Stromal cell of bone marrow (primary cell): ENCODE data around the gene NDRG4.

Experiments used
- DNase-seq: peaks from one replicate; pipeline ENCODE4 v3.0.0-alpha.2; 2012; ENCODE audit warnings: low read depth

The NDRG4 gene

DNA sequence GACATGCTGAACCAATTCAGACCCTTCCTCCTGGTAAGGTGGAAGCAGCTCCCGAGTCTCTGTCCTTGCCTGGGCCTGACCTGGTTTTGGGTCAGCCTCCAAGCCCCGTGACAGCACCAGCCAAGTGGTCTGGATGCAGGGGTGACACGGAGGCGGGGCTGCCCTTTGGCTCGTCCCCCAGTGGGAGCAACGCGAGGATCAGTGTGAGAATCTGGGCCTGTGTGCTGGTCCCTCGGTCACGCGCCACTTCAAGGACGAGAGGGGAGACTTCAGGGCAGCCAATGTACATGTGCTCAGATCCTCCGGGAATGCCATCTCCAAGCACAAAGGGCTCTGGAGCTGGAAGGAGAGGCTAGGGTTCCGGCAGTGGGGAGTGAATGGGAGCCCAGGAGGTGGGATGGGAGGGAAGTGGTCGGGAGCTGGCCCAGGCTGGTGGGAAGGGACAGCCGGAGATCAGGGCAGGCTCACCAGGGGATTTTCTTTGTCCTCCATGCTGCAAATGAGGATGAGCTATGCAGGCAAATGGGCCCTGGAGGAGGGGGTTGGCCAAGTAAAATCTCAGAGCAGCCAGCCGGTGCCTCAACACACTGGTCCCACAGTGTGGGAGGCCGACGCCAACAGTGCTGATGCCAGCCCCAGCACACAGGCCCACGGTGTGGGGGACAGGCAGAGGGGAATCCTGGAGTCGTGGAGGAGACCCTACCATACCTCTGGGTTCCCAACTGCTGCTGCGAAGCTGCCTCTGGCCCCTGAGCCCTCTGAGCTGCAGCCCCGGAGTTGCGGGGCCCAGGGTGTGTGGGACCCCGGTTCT lies 4.2 kb upstream of the NDRG4 start:
- no peak for DNase-seq

DNA sequence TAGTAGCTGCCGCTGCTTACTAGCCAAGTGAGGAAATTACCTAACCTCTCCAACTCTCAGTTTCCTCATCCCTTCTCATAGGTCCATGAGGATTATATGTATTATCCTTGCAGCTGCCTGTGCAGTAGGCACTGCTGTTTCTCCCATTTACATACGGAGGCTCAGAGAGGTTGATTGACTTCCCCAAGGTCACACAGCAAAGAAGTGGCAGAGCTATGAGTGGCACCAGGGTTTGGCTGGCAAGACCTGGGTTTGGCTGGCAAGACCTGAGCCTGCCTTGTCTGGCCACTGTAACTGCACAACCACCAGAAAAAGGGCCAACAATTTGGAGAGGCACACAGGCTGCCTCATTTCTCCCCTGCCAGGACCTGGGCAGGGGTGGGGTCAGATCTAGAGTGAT lies 2.5 kb upstream of the NDRG4 start:
- no peak for DNase-seq

DNA sequence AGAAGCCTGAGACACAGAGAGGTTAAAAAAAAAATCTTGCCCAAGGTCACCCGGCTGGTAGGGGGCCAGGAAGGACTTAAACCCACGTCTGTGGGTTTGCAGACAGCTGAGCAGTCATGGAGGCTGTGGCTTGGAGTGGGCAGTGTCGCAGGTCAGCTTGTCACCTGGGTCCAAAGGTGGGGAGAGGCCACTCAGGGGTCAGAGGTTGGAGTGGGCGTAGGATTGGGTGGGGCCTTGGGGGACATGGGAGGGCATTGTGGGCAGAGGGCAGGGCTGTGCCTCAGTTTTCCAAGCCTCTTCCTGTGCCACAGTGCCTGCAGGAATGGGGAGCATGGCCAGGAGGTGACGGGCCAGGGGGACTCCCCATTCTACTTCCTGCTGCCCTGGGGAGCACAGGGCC lies 2.0 kb upstream of the NDRG4 start:
- DNase-seq, result no peak

DNA sequence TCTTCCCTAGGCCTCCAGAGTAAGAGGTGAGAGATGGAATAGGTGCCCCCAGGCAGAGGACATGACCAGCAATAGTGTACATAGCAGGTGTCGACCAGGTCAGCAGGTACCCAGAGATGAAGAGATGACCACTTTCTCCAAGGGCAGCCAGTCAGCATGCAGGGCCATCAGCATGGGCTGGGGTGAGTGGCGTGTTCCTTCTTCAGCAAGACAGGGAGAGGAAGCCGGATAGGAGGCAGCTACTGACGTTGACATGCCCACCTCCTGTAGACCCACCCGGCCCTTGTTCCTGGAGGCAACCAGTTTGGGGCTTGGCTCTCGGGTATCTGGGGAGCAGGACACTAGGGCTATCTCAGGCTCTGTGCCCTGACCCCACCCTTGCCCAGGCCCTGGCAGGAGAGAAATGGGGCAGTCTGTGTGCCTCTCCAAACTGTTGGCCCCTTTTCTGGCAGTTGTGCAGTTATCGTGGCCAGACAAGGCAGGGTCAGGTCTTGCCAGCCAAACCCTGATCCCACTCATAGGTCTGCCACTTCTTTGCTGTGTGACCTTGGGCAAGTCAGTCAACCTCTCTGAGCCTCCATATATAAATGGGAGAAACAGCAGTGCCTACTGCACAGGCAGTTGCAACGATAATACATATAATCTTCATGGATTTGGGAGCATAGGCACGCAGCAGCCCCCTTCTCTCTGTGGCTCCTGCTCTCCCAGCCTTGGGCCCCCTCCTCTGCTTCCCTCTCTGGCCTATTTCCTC lies 1.4 kb upstream of the NDRG4 start:
- no peak for DNase-seq

DNA sequence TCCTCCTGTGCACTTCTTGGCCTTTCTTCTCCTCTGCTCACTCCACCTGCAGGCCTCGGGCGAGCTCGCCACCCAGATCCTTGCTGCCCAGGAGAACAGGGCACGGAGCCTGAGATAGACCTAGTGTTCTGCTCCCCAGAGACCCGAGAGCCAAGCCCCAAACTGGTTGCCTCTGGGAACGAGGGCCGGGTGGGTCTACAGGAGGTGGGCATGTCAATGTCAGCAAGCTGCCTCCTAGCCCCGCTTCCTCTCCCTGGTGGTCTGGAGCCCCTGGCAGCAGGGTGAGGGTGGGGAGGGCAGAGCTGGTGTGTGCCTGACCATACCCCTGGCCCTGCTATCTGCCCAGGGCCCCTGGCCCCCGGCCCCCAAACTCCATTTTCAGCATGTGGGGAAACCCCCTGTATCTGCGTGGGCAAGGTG lies 841 bp upstream of the NDRG4 start:
- DNase-seq, result no peak

DNA sequence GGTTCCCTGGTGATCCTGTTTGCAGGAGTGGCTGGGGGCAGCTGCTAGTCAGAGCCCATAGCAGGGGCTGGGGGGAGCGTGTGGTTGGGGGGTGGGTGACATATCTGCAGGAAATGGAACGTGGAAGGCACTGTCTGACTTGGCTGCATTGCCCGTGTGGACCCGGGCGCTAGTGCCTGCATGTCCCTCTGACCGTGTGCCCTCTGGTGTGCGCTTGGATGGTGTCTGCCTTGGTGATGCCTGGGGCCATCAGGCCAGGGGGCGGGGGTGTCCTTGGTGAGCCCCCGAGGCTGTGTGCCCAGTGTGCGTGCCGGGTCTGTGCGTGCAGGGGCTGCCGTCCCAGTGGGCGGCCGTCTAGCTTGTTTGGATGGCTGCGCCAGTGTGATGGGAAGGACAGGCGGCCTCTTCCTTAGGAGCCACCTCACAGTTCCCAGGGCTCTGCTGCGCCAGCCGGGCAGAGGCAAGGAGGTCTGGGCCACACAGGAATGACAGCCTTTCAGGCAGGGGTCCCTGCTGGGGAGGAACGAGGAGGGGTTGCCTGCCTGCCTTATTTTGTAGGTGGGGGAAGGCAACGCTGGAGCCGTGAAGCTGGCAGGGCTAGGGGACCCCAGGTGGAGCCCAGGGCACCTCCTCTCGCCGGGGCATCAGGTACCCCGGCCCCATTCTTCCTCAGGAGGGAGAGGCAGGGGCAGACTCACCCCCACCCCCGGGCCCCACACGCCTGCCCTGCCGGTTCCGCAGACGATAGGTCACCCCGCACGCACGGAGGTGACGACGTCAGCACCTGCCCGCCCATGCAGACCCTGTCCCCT lies 693 bp downstream of the NDRG4 start:
- DNase-seq, result no peak

DNA sequence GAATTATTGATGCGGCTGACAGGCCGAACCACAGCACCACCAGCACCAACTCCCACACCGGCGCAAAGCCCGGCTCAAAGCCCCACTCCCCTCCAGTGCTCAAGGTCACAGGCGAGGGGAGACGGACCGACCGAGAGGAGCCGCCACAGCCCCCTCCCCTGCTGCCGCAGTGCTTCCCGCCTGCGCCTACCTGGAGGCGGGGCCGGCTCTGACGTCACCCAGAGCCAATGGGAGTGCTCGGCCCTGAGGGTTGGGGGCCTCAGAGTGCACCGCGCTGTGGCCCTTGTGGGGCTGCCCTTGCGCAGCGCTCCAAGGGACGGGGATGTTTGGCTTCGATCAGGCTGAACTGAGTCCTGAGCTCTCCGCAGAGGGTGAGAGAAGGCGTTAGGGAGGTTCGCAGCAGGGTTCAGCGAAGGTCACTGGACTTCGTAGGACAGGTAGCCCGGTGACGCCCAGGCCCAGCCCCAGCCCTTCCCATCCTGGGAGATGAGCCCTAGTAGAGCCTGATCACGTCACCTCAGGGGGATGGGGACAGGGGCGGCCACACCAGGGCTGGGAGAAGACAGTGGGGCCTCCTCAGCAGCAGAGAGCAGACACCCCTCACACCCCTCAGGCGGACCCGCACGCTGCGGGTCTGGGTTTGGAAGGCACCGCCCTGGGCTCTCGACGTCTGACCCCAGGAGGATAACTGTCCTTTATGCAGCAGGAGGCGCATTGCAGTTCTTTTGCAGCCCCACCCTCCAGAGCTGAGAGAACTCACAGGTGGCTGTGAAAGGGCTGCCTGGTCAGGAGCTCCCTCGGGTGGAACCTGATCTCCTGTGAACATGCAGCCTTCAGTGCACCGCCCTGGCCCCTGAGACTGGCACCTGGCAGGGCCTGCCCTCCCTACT lies 1.5 kb downstream of the NDRG4 start:
- DNase-seq, result no peak

DNA sequence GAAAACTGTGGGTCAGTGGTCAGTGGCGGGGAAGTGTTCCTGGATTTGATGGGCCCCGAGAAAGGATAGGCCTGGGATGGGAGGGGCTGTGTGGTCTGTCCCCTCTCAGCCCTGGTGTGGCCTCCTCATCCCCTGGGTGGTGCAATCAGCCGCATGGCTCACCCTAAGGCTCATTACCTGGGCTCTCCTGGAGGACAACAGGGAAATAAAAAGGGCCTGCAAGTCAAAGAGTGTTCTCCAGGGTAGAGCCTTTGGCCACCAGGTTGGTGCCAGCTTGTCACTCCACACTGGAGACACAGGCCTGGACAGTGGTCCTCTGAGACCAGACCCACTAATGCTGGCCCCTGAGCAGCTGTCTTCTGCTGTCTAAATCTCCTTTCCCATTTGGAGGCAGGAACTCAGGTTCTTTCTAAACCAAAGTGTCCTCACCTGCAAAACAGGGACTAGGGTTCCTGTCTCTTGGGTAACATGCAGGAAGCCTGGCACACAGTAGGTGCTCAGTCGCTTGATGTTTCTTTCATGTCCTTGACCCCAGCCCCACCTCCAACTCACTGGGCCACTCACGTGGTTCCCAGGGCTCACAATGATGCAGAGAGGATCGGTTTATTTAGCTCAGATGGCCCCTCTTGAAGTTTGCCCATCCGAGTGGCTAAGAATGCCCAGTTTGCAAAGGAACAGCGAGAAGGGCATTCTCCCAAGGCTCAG lies 2.4 kb downstream of the NDRG4 start:
- DNase-seq, result no peak

DNA sequence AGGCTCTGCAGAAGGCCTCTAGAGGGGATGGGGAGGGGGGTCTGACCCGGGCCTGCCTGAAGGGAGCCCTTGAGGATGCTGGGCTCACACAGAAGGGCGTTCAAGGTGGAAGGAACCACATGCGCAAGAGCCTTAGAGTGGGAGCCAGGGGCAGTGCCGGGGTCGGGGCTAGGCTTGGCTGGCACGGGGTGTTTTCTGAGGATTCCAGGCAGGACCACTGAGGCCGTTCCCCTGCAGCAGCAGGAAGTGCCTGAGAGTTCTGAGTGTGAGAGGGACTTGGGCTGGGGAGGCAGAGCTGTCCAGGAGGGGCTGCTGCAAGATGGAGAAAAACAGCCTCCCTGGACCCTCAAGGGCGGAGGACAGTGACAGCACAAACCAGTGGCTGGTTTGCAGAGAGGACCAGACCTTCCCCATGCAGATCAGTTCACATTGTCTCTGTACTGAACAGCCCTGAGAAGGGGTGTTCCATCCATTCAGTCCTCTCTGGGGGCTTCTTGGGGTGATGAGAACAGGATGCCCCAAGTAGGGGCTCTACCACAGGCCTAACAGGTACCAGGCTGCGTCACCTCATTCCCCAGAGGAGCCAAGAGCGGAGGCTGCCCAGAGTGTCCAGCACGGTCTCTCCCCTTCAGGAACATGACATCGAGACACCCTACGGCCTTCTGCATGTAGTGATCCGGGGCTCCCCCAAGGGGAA lies 3.4 kb downstream of the NDRG4 start:
- no peak for DNase-seq

DNA sequence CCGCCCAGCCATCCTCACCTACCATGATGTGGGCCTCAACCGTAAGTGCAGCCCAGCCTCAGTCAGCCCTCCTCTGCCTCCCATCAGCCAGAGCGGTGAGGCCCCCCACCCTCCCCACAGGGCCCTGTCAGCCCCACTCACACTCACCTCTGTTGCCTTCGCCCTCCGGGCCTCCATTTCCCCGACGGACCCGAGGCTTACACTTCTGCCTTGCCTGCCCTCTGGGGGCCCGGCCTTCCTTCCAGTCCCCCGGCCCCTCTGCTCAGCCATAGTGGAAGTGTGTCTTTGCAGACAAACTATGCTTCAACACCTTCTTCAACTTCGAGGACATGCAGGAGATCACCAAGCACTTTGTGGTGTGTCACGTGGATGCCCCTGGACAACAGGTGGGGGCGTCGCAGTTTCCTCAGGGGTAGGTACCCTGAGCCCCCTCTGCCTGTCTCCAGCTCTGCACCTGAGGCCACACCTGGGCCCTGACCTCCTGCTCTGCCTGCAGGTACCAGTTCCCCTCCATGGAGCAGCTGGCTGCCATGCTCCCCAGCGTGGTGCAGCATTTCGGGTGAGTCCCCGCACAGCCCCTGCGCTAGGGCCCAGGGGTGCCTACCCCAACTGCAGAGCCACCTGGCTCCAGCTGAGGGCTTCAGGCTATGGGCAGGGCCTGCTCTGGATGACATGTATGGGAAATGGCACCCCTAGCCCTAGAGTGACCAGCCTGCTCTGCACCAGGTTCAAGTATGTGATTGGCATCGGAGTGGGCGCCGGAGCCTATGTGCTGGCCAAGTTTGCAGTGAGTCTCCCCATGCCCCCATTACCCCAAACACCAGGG lies 4.1 kb downstream of the NDRG4 start:
- DNase-seq, result no peak

DNA sequence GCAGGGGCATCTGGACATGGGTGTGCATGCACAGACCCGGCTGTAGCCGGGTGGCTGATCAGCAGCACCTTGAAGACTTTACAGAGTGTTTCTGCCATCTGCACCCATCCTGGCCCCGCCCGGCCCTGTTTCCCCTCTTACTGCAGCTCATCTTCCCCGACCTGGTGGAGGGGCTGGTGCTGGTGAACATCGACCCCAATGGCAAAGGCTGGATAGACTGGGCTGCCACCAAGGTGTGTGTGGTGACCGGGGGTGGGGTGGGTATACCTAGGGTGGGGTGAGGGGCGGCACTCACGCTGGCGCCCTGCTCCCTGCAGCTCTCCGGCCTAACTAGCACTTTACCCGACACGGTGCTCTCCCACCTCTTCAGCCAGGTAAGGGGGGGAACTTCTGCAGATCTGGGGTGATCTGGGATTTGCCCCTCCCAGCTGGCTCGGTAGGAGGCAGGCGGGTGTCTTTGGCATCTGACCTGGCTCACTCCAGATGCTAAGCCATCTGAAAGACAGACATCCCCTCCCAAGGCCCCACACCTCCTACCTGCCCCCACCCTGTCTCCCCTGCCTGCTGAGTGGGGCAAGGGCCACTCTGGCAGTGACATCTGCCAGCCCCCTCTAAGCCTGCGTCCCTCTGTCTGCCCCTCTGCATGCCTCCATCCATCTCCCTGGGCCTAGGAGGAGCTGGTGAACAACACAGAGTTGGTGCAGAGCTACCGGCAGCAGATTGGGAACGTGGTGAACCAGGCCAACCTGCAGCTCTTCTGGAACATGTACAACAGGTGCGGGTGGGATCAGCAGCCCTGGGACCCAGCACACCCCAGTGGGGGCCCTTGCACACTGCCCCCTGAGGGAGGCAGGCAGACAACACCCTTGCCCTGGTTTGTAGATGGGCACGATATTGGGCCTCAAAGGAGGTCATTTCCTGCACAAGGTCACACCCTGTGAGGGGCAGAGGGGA lies 6.6 kb downstream of the NDRG4 start:
- no peak for DNase-seq

DNA sequence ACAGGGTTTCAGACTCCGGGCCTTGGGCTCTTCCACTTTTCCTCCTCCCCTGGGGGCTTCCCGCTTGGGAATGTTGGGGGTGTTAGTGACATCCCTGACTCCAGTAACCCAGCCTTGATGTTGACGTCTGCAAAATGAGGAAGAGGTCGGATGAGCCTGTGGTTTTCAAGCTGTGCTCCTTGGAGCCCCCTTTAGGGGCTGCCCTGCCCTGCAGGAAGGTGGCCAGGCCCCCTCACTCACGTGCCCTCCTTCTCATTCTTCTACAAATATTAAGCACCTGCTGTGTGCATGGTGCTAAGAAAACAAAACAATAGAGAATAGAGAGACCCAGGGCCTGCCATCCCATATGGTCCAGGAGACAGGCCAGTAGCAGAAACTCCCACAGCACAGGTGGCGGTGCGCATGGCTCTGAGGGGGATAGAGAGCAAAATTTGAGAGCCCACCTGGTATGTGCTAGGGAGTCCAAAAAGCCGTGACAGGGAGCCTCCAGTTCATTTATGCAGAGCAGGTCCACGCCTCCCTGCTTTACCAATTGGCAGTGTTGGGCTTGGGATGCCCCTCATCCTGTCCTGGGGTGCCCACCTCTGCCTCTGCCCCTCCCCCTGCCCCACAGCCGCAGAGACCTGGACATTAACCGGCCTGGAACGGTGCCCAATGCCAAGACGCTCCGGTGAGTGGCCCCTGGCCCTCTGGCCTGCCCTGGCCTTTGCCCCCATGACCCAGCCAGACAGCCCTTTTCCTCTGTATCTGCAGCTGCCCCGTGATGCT lies 7.4 kb downstream of the NDRG4 start:
- no peak for DNase-seq

DNA sequence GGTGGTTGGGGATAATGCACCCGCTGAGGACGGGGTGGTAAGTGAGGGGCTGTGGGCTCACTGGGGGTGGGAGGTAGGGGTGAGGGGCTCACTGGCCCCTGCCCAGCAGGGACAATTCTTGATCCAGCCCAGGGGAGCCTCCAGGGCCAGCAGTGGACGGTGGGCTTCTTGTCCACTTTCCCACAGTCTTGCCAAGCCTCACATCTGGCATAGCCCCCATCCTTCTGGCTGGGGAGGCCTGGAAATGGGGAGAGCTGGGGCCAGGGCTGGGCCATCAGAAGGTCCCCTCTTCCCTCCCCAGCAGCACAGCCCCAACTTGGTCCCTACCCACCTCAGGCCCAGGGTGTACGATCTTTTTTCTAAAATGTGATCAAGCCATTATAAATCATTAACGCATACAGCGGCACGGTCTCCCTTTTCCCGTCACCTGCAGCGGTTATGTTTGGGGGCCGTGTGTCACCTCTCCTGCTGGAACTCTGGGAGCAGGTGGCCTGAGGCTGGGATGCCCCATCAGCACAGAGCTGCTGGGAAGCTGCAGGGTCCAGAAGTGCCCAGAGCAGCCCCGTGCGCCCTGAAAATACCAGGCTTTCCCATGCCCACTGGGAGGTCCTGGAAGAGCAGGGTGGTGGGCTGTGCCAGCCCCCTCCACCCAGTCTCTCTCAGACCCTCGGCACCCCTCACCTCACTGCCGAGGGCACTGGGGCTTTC lies 8.2 kb downstream of the NDRG4 start:
- no peak for DNase-seq

DNA sequence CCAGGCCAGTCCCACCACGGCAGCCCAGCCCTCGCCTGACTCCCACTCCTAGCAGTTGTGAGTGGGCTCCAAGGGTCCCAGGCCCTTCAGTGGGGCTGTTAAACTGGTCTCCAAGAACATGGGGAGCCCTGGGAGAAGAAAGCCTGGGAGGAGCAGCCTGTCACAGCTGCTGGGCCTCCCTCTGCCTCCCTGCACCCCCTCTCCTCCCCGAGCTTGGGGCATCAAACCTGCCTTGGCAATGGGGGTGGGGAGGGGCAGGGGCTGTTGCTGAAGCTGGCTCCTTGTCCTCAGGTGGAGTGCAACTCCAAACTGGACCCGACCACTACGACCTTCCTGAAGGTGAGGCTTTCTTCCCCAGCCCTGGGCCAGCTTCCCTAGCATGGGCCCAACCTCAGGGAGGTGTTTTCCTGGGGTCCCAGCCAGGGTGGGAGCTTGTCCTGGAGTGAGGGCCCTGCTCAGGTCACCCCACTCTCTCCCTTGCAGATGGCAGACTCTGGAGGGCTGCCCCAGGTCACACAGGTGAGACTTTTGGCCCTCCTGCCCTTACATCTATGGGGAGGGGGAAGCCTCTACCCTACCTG lies 8.8 kb downstream of the NDRG4 start:
- no peak for DNase-seq

DNA sequence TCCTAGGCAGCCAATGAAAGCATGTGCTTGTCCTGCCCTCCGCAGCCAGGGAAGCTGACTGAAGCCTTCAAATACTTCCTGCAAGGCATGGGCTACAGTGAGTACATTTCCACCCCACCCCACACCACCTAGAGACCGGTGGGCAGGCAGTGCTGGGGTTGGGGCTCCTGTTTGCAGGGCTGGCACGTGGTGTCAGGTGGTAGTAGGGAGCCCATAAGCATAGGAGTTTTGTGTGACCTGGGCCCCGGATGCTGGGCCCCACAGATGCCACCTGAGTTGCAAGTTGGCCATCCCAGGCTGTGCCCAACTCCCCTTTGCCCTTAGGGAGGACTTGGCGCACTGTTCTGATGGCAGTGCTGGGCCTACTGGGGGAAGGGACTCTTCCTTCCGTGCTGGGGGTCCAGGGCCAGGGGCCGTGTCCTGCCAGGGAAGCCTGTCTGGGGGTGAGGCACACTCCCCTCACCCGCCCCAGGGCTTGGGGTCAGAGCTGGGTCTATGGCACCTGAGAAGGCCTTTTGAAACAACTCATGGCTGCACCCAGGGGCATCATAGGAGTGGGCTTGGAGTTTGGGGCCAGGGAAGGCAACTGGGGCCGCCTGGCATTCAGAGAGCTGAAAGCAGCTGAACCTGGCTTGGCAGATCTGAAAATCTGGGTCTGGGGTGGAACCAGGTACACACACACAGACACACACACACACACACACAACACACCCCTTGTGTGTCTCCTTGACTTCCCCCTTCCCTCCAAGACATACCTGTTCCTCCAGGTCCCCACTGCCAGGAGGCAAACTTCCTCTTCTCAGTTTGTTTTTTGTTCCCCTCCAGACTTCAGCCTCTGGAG lies 9.5 kb downstream of the NDRG4 start:
- DNase-seq, result no peak
